RWPE2 (cell line): Measurements from ENCODE around the gene HPSE2.
A peak's percentile ranks its signal among the peaks of the same experiment; 100 is the strongest.

ENCODE experiments used
- ATAC-seq: fragments of 200-7000 bp; cut with Tn5 transposase; 3 replicates; pipeline ENCODE4 v1.9.1; 2021; ENCODE audit warnings: low read depth
- DNase-seq: peaks from one replicate; pipeline ENCODE4 v3.0.0-alpha.2; 2020; ENCODE audit warnings: low spot score
- H3K27ac ChIP-seq: fragments of 450-650 bp; 2 replicates; pipeline ENCODE4 v1.5.1; 2017; ENCODE audit warnings: mild to moderate bottlenecking; ENCODE audit not compliant: poor library complexity, severe bottlenecking
- H3K27me3 ChIP-seq: fragments of 250-450 bp; sonication (Bioruptor Pico); 2 replicates; pipeline ENCODE4 v1.5.1; 2021; ENCODE audit warnings: mild to moderate bottlenecking, moderate library complexity; ENCODE audit not compliant: insufficient read depth, poor library complexity, severe bottlenecking
- H3K36me3 ChIP-seq: fragments of 250-450 bp; sonication (Bioruptor Pico); 2 replicates; pipeline ENCODE4 v1.5.1; 2020; ENCODE audit warnings: low read depth, mild to moderate bottlenecking, moderate library complexity
- H3K4me1 ChIP-seq: fragments of 250-450 bp; sonication (Bioruptor Pico); 2 replicates; pipeline ENCODE4 v1.5.1; 2021; ENCODE audit warnings: mild to moderate bottlenecking, moderate library complexity; ENCODE audit not compliant: insufficient read depth, poor library complexity, severe bottlenecking
- H3K4me3 ChIP-seq: fragments of 250-450 bp; sonication (Bioruptor Pico); 2 replicates; pipeline ENCODE4 v1.5.1; 2021; ENCODE audit warnings: mild to moderate bottlenecking, moderate library complexity; ENCODE audit not compliant: severe bottlenecking
- H3K9me3 ChIP-seq: fragments of 250-450 bp; sonication (Bioruptor Pico); 2 replicates; pipeline ENCODE4 v1.5.1; 2021; ENCODE audit warnings: mild to moderate bottlenecking, moderate library complexity; ENCODE audit not compliant: severe bottlenecking
- TF ChIP-seq, protein P1 (sequence below): fragments of 450-650 bp; IDR thresholded peaks from one replicate; pipeline ENCODE4 v1.5.1; 2017; ENCODE audit warnings: mild to moderate bottlenecking, moderate library complexity; ENCODE audit not compliant: poor library complexity, severe bottlenecking

Gene HPSE2

DNA sequence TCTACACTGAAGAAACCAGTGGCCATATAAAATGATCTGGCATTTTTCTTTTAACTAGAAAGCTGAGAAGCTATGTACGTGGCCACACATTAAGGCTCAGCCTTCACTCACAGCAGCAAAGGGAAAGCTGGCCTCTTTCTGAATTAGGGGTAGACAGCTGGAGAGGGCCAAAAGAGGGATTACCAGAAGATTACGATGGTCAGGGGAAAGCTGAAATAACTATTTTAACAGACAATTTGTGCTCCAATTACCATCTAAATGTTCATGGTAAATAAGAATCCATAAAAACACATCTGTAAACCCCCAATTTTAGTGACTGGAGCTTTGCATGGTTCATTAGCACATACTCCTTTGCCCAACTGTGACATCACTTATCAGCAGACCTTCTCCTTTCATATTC, 314.3 kb downstream of the HPSE2 start:
- no peak for ATAC-seq
- TF ChIP-seq, protein P1, sequence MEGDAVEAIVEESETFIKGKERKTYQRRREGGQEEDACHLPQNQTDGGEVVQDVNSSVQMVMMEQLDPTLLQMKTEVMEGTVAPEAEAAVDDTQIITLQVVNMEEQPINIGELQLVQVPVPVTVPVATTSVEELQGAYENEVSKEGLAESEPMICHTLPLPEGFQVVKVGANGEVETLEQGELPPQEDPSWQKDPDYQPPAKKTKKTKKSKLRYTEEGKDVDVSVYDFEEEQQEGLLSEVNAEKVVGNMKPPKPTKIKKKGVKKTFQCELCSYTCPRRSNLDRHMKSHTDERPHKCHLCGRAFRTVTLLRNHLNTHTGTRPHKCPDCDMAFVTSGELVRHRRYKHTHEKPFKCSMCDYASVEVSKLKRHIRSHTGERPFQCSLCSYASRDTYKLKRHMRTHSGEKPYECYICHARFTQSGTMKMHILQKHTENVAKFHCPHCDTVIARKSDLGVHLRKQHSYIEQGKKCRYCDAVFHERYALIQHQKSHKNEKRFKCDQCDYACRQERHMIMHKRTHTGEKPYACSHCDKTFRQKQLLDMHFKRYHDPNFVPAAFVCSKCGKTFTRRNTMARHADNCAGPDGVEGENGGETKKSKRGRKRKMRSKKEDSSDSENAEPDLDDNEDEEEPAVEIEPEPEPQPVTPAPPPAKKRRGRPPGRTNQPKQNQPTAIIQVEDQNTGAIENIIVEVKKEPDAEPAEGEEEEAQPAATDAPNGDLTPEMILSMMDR = no peak
- Histone ChIP-seq H3K9me3 (no peaks in the 10 kb centered on the region), H3K4me1 (no peaks in the 10 kb centered on the region), H3K27ac (no peak overlapping the region), H3K36me3 (no peaks in the 10 kb centered on the region), H3K27me3 (no peaks in the 10 kb centered on the region), H3K4me3 (no peak overlapping the region)
- no peak for DNase-seq

- TF ChIP-seq, protein P1 = no peak
- Histone ChIP-seq H3K4me3 (no peak overlapping the region), H3K36me3 (no peaks in the 10 kb centered on the region), H3K27ac (no peak overlapping the region), H3K9me3 (no peaks in the 10 kb centered on the region), H3K27me3 (no peaks in the 10 kb centered on the region), H3K4me1 (no peaks in the 10 kb centered on the region)
- no peak for DNase-seq
- no peak for ATAC-seq
These were observed 314.8 kb downstream of the HPSE2 start for GRCh38 chr10:98920807-98921206.

GRCh38 chr10:98920360-98920759, 315.3 kb downstream of the HPSE2 start:
- H3K36me3 ChIP-seq = no peaks in the 10 kb centered on the region
- ATAC-seq (no peak), DNase-seq (no peak)
- TF ChIP-seq, protein P1 = no peak
- H3K4me3 ChIP-seq = no peak overlapping the region
- H3K27me3 ChIP-seq = no peaks in the 10 kb centered on the region
- H3K9me3 ChIP-seq = no peaks in the 10 kb centered on the region
- H3K27ac ChIP-seq = no peak overlapping the region
- no peaks in the 10 kb centered on the region for H3K4me1 ChIP-seq

- Histone ChIP-seq H3K4me3 (no peak overlapping the region), H3K27ac (no peak overlapping the region)
- TF ChIP-seq, protein P1 = no peak
These were observed 315.8 kb downstream of the HPSE2 start for GRCh38 chr10:98919899-98920298.

DNA sequence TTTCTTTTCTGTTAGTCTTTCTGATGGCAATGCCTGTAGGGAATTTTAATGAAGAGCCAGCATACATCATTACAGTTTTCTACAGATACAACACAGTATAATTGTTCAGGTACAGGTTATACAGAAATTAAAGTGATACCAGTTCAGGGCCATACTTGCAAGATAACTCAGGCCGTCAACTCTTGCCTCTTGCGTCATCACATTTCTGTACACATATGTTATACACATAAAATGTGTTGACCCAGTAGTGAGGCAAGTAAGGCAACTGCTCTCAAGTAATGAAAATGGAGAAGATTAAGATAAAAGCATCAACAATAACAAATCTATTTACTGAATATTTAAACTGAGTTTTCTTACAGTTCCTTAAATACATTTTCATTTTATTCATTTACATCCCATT, 317.8 kb downstream of the HPSE2 start:
- Histone ChIP-seq H3K27me3 (no peaks in the 10 kb centered on the region), H3K4me3 (no peak overlapping the region), H3K27ac (no peak overlapping the region), H3K9me3 (no peaks in the 10 kb centered on the region), H3K36me3 (no peaks in the 10 kb centered on the region), H3K4me1 (no peaks in the 10 kb centered on the region)
- TF ChIP-seq, protein P1 = no peak
- DNase-seq (no peak), ATAC-seq (no peak)

More at GRCh38 chr10:98919899-98920298, 315.8 kb downstream of the HPSE2 start:
- no peaks in the 10 kb centered on the region for H3K27me3 ChIP-seq
- no peaks in the 10 kb centered on the region for H3K36me3 ChIP-seq
- ATAC-seq (peak; percentile 33; the same call in 1 of the 3 replicates), DNase-seq (no peak)
- H3K4me1 ChIP-seq = no peaks in the 10 kb centered on the region
- no peaks in the 10 kb centered on the region for H3K9me3 ChIP-seq
